CMK (cell line): ENCODE data around the gene RPP25L.

Experiments used
- DNase-seq: peaks from one replicate; pipeline ENCODE4 v3.0.0-alpha.2; 2010; ENCODE audit warnings: low read depth

RPP25L gene

DNA sequence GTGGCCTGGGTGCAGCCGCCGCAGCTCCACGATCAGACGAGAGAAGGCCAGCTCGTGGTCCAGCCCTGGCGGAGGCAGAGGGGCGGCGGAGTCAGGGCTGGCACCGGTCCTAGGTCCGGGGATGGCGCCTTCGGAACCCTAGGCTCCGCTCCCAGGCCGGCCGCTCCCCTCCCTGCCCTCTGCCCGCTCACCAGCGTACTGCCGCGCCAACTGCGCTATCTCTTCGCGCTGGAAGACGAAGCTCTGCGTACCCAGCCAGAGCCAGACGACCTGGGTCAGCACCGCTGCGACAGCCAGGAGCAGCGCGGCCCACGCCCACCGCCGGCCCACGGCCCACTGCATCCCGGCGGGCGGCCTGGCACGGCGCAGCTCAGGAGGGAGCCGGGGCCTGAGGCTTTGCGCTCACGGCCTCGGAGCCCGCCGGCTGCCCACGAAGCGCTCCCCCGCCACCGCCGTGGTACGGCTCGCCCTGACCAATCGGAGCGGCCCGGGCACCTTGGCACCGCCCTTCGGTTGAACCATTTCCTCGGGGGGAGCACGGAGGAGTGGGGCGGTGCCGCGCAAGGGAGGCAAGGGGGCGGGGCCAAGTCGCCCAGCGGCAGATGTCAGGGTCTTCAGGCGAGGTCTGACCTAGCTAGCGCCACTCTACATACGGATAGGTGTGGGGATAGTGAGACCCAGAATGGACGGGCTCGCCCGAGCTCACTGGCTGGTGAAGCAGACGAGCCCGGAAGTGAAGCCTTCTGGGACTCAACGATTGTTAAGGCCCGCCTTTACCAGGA, 25.6 kb upstream of the RPP25L start, which contains the start of gene SIGMAR1:
Gene SIGMAR1 (minus strand): TSS at position 432 of the 782 bp plus-strand sequence. CDS start 90 bp downstream, at position 342.
- DNase-seq, result peak; percentile 88

- DNase-seq, result no peak
Measured at GRCh38 chr9:34636791-34637355, 25.0 kb upstream of the RPP25L start.

- no peak for DNase-seq
Measured at GRCh38 chr9:34635556-34635955, 23.7 kb upstream of the RPP25L start.

- DNase-seq, result no peak
Measured at GRCh38 chr9:34634551-34635248, 22.8 kb upstream of the RPP25L start.

GRCh38 chr9:34633851-34634550, 22.1 kb upstream of the RPP25L start:
- peak; percentile 60 for DNase-seq

DNA sequence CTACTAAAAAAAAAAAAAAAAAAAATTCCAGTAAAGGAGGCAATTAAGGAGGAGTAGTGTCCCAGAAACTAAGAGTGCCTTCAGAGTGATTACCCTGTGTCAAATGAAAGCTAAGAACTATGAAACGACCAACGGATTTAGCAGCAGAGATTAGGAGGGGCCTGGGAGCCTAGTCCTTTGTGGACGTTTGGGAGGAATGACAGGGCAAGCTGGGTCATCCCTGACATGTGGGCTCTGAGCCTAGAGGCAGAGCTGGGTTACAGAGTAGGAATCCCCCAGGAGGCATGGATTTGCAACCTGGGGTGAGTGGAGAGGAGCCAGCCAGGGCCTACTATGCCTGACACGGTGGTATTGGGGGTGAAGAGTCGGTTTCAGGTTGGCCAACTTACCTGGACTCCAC, 21.3 kb upstream of the RPP25L start:
- DNase-seq, result no peak

GRCh38 chr9:34630402-34631154, 18.7 kb upstream of the RPP25L start:
- DNase-seq, result no peak

- DNase-seq, result no peak
Measured at GRCh38 chr9:34629491-34629808, 17.6 kb upstream of the RPP25L start.

- no peak for DNase-seq
Measured at GRCh38 chr9:34628656-34629490, 17.0 kb upstream of the RPP25L start, which contains the start of gene ARID3C. TSS of gene ARID3C (minus strand) at chr9:34629066. CDS start at chr9:34628014, 1,052 bp downstream.

DNA sequence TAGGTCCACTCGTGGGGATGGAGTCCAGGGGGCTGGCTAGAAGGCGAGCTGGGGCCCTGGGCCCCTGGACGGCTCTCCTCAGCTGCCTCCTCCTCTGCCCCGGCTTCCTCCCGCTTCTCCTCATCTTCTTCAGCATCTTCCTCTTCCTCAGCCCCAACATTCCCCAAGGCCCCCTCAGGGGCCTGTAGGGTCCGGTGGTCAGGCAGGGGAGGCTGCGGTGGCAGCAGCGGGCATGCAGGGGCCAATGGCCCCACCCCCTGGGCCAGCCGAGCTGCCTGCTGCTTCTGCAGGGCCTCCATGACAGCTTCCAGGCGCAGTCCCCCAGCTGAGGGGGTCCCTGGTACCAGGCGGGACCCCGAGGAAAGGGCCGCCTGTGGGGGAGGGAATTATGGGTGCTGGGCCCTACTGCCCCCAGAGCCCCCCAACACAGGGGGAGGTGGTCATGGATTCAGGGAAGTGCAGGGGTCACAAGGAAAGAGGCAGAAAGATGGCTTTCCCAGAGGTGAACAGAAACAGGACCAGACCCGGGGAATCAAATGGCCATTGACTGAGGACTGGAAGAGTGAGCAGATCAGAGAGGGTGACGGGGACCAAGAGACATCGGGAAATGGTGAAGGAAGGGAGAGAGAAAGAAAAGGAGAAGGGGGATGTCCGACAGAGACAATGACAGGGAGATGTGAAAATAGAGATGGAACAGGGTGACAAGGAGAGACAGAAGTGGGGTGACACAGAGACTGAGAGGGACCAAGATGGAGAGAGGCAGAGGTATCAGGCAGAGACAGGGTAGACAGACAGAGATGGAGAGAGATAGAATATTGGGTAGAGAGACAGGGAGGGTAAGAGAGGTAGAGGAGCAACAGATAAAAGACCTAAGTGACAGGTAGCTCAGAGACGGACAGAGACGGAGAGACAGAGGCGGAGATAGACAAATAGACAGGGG, 16.1 kb upstream of the RPP25L start:
- no peak for DNase-seq

DNA sequence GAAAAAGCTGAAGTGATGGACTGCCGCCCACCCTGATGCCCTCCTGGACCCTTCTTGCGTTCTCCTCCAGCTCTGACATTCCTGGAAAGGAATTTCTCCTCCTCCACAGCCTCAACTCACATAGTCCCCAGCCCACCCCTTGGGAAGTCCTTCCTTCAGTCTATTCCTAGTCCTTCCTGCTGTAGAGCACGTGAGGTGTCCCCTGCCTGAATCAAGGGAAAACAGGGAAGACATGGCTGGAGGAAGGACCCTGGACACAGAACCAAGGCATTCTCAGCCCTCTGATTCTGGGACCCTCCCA, 13.2 kb upstream of the RPP25L start:
- DNase-seq, result no peak

GRCh38 chr9:34624475-34625185, 12.7 kb upstream of the RPP25L start:
- DNase-seq, result no peak

- no peak for DNase-seq
Measured at GRCh38 chr9:34623374-34624235, 11.7 kb upstream of the RPP25L start.

DNA sequence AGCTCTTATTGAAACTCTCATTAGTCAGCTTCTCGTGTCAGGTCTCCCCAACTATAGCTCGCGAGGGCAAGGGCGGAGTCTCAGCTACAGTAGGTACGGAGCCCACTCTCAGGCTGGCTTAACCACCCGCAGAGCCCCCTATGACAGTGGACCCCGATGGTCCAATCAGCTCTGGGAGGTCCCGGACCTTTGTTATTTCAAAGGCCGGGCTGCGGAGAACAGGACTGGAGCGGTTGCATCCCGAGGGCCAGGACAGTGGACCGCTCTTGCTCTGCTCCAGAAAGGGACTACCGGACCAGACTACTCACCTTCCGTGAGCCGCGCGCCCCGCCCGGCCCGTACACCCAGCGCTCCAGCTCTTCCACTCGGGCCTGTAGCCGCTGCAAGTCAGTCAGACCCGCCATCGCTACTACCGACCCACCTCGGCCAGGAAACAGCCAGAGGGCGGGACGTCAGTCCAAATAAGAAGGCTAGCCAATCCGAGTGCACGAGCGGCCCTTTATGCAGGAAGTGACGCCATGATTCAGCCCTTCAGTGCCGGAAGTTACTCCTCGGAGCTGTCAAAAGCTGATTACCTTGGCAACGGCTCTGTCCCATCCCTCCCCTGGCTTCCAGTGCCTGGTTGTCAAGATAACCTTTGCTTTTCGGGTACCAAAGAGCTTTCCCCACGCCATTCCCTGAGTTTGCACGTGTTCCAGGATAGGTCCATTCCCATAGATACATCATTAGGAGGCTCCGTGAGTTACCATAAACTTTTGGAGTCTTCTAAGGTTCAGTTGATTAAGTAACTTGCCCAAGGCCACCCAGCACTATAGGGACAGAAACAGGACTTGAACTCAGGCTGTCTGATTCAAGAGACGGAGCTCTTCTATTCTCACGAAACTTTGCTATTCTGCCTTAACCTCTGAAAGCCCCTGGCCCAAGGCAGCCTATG, 8.4 kb upstream of the RPP25L start, which contains the start of gene DCTN3:
Gene DCTN3 (minus strand): TSS at position 435 of the 934 bp plus-strand sequence. CDS start 31 bp downstream, at position 404.
- DNase-seq, result peak; percentile 79

DNA sequence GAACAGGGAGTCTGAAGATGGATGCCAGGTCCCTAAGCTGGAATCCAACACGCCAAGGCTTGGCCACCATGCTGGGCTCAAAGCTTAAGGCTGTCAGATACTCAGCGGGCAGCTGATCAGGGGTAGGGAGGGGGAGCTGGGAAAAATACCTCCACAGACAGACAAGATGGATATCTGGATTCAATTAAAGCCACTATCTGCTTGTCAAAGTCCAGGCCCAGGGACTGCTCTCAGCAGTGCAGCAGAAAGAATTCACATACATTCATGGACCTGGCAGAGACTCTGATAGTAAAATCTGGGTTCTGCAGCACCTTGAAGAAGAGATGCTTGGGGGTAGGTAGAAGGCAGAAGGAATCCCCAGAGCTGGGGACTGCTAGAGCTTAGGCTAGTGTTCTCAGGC, 3.2 kb upstream of the RPP25L start:
- DNase-seq, result no peak

GRCh38 chr9:34612788-34613390, 992 bp upstream of the RPP25L start:
- DNase-seq, result peak; percentile 58
